GM12865 (cell line): ENCODE measurements around the gene SLC6A18.

ENCODE experiments used
- DNase-seq: peaks from one replicate; pipeline ENCODE4 v3.0.0; 2010; ENCODE audit warnings: low read depth
- H3K4me3 ChIP-seq: 2 replicates; pipeline ENCODE4 v1.5.1; 2011; ENCODE audit warnings: mild to moderate bottlenecking, low read depth, low read length, control low read depth
- TF ChIP-seq, protein P1 (sequence below): IDR thresholded peaks from 2 replicates; pipeline ENCODE4 v1.5.1; 2011; ENCODE audit warnings: low read length, control low read depth, low read depth, inconsistent platforms; ENCODE audit not compliant: insufficient read depth; ENCODE audit errors: missing control alignments

SLC6A18 gene, protein sequence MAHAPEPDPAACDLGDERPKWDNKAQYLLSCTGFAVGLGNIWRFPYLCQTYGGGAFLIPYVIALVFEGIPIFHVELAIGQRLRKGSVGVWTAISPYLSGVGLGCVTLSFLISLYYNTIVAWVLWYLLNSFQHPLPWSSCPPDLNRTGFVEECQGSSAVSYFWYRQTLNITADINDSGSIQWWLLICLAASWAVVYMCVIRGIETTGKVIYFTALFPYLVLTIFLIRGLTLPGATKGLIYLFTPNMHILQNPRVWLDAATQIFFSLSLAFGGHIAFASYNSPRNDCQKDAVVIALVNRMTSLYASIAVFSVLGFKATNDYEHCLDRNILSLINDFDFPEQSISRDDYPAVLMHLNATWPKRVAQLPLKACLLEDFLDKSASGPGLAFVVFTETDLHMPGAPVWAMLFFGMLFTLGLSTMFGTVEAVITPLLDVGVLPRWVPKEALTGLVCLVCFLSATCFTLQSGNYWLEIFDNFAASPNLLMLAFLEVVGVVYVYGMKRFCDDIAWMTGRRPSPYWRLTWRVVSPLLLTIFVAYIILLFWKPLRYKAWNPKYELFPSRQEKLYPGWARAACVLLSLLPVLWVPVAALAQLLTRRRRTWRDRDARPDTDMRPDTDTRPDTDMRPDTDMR

GRCh38 chr5:1225081-1225480 lies at the start of gene SLC6A18:
SLC6A18 (plus strand) TSS chr5:1225381; CDS start chr5:1225478, 97 bp downstream.
- no peak for DNase-seq
- TF ChIP-seq, protein P1, sequence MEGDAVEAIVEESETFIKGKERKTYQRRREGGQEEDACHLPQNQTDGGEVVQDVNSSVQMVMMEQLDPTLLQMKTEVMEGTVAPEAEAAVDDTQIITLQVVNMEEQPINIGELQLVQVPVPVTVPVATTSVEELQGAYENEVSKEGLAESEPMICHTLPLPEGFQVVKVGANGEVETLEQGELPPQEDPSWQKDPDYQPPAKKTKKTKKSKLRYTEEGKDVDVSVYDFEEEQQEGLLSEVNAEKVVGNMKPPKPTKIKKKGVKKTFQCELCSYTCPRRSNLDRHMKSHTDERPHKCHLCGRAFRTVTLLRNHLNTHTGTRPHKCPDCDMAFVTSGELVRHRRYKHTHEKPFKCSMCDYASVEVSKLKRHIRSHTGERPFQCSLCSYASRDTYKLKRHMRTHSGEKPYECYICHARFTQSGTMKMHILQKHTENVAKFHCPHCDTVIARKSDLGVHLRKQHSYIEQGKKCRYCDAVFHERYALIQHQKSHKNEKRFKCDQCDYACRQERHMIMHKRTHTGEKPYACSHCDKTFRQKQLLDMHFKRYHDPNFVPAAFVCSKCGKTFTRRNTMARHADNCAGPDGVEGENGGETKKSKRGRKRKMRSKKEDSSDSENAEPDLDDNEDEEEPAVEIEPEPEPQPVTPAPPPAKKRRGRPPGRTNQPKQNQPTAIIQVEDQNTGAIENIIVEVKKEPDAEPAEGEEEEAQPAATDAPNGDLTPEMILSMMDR, result no peak
- no peak within 1 kb of the TSS for H3K4me3 ChIP-seq

DNA sequence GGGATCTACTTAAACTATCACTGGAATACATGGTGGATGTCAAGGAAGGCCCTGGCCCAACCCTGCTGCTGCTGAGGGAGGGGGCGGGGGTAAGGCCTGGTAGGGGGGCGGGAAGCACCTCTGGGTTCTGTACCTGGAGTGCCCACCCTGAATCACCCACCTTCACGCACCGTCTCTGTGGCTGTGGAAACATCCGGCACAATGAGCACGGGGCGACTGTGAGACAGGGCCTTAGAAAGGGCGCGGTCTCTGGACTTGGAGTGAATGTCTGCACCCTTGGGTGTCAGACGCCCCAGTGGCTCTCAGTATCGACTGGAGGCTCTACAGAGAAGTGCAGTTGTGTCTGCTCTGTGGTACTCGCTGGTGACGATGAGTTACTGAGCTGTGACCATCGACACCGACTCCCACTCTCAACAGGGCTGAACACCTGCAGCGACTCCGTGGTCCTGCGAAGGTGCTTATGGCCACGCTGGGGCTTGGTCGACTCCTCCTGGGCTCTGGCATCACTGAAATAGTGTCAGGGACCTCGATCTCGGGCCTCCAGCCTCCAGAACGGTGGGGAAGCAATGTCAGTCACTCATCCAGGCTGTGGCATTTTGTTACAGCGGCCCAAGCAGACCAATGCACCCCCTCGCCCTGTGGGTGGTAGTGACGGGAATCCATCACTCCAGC lies 49.2 kb upstream of the SLC6A18 start:
- TF ChIP-seq, protein P1, result no peak
- DNase-seq, result peak; percentile 20
- H3K4me3 ChIP-seq, result no peak overlapping the region

DNA sequence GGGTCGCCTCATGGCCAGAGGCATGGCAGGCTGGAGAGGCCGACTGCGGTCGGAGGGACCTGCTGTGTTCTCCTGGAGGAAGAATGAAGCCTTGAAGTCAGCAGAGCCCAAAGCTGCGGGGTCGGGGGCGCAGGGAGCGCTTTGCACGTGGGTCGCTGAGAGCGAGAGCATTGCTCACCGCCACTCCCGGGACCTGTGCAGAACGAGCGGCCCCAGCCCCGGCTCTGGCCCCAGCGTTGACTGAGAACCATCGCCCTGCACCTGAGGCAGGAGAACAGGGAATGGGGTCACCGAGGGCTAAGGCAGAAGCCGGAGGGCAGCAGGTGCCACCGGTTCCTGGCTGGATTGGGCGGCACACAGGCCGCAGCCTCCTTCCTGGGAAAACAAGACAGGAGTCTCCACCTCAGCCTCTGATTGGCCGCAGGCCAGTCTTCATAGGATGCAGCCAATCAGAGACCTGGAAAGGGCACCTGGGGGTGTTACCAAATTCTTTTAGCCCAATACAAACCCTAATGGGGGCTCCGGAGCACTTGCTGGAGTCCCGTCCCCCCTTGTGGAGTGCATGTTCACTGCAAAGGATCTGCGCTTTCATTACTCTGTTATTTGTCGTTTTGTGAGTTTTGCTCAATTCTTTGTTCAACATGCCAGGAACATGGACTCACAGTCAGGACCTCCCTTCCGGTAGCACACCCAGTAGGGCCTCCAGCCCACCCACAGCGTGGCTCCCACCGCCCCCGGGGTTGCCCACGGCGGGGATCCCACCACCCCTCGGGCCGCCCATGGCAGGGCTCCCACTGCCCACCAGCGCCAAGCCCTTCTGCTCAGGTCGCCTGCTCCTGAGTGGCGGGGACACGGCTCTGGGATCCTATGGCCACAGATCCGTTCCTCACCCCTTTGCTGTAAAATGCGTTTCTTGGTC lies 48.4 kb upstream of the SLC6A18 start:
- no peak for DNase-seq
- no peak overlapping the region for H3K4me3 ChIP-seq
- TF ChIP-seq, protein P1, result no peak

GRCh38 chr5:1177826-1178528 lies 47.2 kb upstream of the SLC6A18 start:
- no peak for DNase-seq
- H3K4me3 ChIP-seq, result no peak overlapping the region
- TF ChIP-seq, protein P1, result no peak

DNA sequence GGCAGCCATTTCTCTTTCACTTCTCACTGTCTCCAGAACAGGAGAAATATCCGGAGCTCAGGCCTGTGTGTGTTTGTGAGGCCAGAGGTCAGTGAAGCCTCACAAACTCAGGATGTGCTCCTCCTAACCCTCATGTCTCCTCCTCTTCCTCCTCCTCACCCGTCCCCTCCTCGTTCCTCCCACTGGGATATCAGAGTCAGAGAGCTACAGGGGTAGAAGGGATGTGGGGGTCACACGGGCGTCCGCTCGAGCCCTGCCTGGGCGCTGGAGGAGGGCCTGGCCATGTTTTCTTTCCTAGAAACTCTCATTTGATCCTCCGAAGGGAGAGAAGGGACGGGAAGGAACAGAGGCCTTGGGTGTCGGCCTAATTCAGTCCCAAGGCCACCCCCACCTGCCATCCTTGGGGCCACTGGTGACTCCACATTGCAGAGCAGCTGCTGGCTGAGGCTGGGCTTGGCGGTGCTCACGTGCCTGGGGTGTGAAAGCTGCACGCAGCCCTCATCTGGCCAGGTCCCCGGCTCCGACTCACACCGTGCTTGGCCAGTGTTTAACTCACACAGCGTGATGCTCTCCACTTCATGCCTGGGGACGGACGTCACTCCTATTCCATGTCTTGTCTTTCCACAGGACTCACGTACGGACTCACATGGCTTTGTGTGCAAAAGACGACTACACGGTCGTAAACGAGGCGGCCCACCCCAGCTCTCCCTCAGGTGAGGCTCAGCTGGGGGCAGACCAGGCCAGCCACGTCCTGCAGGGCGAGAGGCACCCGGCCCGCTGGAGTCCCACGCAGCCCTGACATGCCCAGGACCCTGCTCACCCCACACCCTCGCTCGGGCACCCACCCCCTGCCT lies 46.4 kb upstream of the SLC6A18 start:
- TF ChIP-seq, protein P1, result no peak
- H3K4me3 ChIP-seq, result no peak overlapping the region
- DNase-seq, result no peak
